Uterus (tissue), 4 donors: ENCODE data around the gene PLXNA2. TPM values are rescaled to one million over a fixed set of nuclear protein-coding genes. Genes with fewer than 3 reads are reported as not detected.

Experiments used
- DNase-seq, 2 donors: peaks; one replicate each; pipeline ENCODE4 v3.0.0-alpha.2; 2019 to 2020
- H3K27ac ChIP-seq, 2 donors: fragments of 200-600 bp; sonication (generic); 1 replicate in 1 of 2; 2 replicates in 1 of 2; pipeline ENCODE4 v1.5.1; 2016 to 2018
- H3K27me3 ChIP-seq, 2 donors: fragments of 200-600 bp; sonication (generic); one replicate each; pipeline ENCODE4 v1.5.1; 2018 to 2019; ENCODE audit warnings: control low read depth in 1 of 2
- H3K36me3 ChIP-seq, 2 donors: fragments of 200-600 bp; sonication (generic); one replicate each; pipeline ENCODE4 v1.5.1; 2019; ENCODE audit warnings: control low read depth in 1 of 2
- H3K4me1 ChIP-seq, 2 donors: fragments of 200-600 bp; sonication (generic); one replicate each; pipeline ENCODE4 v1.5.1; 2018 to 2019; ENCODE audit warnings: control low read depth in 1 of 2
- H3K4me3 ChIP-seq, 2 donors: fragments of 200-600 bp; sonication (generic); 1 replicate in 1 of 2; 2 replicates in 1 of 2; pipeline ENCODE4 v1.5.1; 2018 to 2019; ENCODE audit warnings: mild to moderate bottlenecking in 1 of 2
- H3K9me3 ChIP-seq, 2 donors: fragments of 200-600 bp; sonication (generic); one replicate each; pipeline ENCODE4 v1.5.1; 2019; ENCODE audit warnings: control low read depth in 1 of 2
- POLR2A ChIP-seq, 2 donors: fragments of 450-650 bp; IDR thresholded peaks; one replicate each; pipeline ENCODE4 v1.6.1; 2016; ENCODE audit warnings: antibody characterized with exemption in 2 of 2, mild to moderate bottlenecking in 1 of 2, moderate library complexity in 1 of 2
- intact Hi-C: fragments of 100-400 bp; cut with DNase I; formaldehyde crosslinking; loops from one replicate; pipeline ENCODE4 v1.15.1; 2023; ENCODE audit warnings: low total_unique reads
- total RNA-seq, 4 donors: library from RNA; depleted of rRNA in 3 of 4; stranded (reverse); fragments of >200 nt in 3 of 4; gene quantifications; one replicate each; pipeline versions ENCODE4 v1.1.0 to v1.2.4, GENCODE V29; 2014 to 2023
- TF ChIP-seq, protein P1 (sequence below), 4 experiments: fragments of 200-600 bp in 2 of 4; fragments of 450-650 bp in 2 of 4; sonication (generic) in 2 of 4; IDR thresholded peaks; one replicate each; pipeline ENCODE4 v1.5.1; 2016 to 2019; ENCODE audit warnings: antibody characterized with exemption in 4 of 4, mild to moderate bottlenecking in 2 of 4, moderate library complexity in 1 of 4
- donor health status: DM: yes; HTN: yes; CAD: no.

The PLXNA2 gene
- total RNA-seq, 4 donors from 2014 or later = 5.4 to 94.5 (median 9.5) TPM

DNA sequence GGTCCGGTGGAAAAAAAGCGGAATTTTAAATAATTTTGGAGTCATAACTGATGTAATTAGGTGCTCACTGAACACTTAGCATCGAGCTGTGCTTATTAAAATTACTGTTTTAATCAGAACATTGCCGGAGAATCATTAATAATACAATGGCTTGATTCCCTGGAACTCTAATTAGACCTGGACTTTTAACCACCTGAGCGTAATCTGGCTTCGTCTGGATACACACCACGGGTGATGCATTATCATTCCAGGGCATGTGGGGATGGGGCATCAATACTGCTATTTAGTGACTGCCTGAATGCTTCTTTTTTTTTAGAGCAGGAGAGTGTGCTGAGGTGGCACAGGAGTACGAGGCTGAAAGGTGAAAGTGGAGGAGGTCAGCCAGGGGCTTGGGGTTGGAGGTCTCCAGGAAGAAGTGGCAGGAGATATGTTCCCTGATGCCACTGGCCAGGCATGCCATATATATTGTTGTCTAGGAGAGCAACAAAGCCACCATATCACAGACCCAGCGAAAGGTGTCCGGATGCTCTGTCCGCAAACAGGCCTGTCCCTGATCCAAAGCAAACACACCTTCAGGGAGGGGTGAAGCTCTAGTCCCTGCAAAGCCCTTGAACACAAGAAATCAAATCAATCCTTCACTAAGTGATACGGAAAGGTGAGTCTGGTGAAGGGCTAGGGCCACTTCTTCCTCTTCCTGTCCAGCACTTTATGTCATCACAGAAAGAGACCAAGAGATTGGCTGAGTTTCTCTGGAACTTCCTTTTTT, 125.2 kb downstream of the PLXNA2 start:
- Histone ChIP-seq H3K27ac (no peak overlapping the region), H3K27me3 (no peaks in the 10 kb centered on the region), H3K4me3 (no peak overlapping the region), H3K4me1 (no peaks in the 10 kb centered on the region), H3K9me3 (no peaks in the 10 kb centered on the region), H3K36me3 (no peaks in the 10 kb centered on the region)
- no peak for TF ChIP-seq POLR2A (IDR thresholded peaks at IDR 0.05)
- TF ChIP-seq, protein P1, sequence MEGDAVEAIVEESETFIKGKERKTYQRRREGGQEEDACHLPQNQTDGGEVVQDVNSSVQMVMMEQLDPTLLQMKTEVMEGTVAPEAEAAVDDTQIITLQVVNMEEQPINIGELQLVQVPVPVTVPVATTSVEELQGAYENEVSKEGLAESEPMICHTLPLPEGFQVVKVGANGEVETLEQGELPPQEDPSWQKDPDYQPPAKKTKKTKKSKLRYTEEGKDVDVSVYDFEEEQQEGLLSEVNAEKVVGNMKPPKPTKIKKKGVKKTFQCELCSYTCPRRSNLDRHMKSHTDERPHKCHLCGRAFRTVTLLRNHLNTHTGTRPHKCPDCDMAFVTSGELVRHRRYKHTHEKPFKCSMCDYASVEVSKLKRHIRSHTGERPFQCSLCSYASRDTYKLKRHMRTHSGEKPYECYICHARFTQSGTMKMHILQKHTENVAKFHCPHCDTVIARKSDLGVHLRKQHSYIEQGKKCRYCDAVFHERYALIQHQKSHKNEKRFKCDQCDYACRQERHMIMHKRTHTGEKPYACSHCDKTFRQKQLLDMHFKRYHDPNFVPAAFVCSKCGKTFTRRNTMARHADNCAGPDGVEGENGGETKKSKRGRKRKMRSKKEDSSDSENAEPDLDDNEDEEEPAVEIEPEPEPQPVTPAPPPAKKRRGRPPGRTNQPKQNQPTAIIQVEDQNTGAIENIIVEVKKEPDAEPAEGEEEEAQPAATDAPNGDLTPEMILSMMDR (IDR thresholded peaks at IDR 0.05) = no peak
- intact Hi-C loops = no loop called here
- no peak for DNase-seq

DNA sequence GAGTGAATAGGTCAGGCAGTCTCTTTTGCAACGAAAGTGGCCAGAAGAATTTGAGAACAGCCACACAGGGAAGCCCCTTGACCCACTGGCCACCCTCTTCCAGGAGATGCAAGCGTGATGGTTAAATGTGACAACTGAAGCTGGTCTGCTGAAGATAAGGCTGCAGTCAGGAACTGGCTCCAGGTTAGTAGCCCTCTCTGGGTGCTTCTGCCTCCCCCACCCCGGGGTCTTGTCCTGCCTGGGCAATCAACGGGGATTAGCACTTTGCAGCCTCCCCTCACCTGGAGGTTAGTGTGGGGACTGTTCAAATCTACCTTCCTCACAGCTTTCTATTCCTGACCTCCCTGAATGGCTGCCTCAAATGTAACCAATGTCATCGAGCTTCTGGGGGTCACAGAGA, 125.9 kb downstream of the PLXNA2 start:
- TF ChIP-seq, protein P1 (IDR thresholded peaks at IDR 0.05) = no peak
- TF ChIP-seq POLR2A (IDR thresholded peaks at IDR 0.05) = no peak
- no peak overlapping the region for H3K4me3 ChIP-seq

DNA sequence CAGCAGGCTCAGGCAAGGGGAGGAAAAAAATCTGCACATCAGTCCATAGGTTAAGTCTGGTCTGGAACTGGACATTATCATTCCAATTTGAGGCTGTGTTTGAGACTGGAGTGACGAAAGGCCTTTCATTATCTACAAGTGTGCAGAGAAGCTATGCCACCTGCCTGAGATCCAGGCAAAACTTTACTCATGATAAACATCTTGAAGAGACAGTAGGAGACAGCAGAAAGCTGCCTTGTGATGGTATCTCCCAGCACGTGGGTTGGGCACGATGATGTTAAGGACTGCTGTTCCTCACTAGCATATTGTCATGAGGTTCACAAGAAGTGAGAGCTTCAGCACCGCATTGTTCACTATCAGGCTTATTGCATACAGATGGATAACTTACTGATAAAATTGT, 126.4 kb downstream of the PLXNA2 start:
- no peaks in the 10 kb centered on the region for H3K4me1 ChIP-seq
- no peak for DNase-seq
- no peak overlapping the region for H3K27ac ChIP-seq
- intact Hi-C loops = no loop called here
- TF ChIP-seq POLR2A (IDR thresholded peaks at IDR 0.05) = no peak
- TF ChIP-seq, protein P1 (IDR thresholded peaks at IDR 0.05) = no peak
- no peaks in the 10 kb centered on the region for H3K27me3 ChIP-seq
- H3K4me3 ChIP-seq = no peak overlapping the region
- H3K36me3 ChIP-seq = no peaks in the 10 kb centered on the region
- no peaks in the 10 kb centered on the region for H3K9me3 ChIP-seq

More for the DNA sequence above, 125.9 kb downstream of the PLXNA2 start:
- Histone ChIP-seq H3K9me3 (no peaks in the 10 kb centered on the region), H3K36me3 (no peaks in the 10 kb centered on the region), H3K27me3 (no peaks in the 10 kb centered on the region), H3K4me1 (no peaks in the 10 kb centered on the region), H3K27ac (no peak overlapping the region)
- intact Hi-C loops = no loop called here
- DNase-seq = no peak

DNA sequence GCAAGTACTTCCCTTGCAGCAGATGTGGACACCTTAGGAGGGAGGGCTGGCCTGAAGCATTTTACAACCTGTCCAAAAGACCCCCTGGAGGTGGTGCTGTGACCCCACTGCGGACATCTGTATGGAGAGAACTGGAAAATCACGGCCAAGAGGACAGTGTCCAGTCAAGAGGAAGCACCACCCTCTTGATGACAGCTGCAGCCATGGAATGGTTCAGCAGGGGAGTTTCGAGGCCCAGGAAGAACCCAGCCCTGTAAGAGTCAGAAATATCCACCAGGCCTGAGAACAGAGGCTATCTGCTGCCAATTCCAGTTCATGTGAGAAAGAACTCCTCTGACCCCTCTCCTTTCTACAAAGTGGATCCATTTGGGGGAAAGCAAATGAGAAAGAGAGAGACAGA, 126.8 kb downstream of the PLXNA2 start:
- intact Hi-C loops = no loop called here
- no peaks in the 10 kb centered on the region for H3K9me3 ChIP-seq
- no peaks in the 10 kb centered on the region for H3K4me1 ChIP-seq
- no peak for DNase-seq
- no peaks in the 10 kb centered on the region for H3K27me3 ChIP-seq
- H3K4me3 ChIP-seq = no peak overlapping the region
- TF ChIP-seq POLR2A (IDR thresholded peaks at IDR 0.05) = no peak
- TF ChIP-seq, protein P1 (IDR thresholded peaks at IDR 0.05) = no peak
- no peak overlapping the region for H3K27ac ChIP-seq
- no peaks in the 10 kb centered on the region for H3K36me3 ChIP-seq

DNA sequence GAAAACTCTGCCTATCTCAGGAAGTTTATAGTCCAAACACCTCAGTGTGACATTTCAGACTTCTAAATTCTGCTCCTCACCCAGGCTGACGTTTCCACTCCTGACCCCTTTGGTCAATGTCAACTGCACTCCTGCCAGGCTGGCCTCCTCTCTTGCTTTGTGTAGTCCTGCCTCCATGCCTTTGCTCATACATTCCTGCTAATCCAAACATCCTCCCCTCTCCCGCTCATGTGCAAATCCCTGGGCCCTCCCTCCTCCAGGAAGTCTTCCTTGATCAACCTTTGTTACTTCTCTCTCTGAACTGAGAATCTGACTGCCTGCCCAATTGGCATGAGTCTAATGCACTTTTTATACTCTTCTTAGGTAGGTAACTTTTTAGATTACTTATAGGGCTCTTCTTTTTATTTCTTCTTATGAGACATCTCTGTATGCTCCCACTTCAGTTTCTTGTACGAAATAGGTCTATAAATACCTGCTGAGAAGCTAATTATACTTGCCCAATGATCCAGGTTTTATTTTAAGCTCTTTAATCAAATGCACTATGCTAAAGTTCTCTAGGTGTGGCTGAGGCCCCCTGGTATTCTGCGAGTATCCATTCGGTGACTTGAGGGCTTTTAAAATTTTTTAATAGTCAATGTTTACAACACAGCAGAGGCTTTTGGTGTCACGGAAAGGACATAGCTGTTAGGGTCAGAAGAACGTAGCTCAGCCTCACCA, 128.1 kb downstream of the PLXNA2 start:
- intact Hi-C loops = no loop called here
- Histone ChIP-seq H3K9me3 (no peaks in the 10 kb centered on the region), H3K36me3 (no peaks in the 10 kb centered on the region), H3K27me3 (no peaks in the 10 kb centered on the region), H3K4me1 (no peaks in the 10 kb centered on the region), H3K27ac (no peak overlapping the region), H3K4me3 (no peak overlapping the region)
- TF ChIP-seq POLR2A (IDR thresholded peaks at IDR 0.05) = no peak
- TF ChIP-seq, protein P1 (IDR thresholded peaks at IDR 0.05) = no peak
- no peak for DNase-seq
